OCI-LY1 (cell line): ENCODE data around the gene ENG.

ENCODE experiments used
- H2AFZ ChIP-seq: fragments of 200-600 bp; sonication (generic), shearing (Covaris generic); 2 replicates; pipeline ENCODE4 v1.6.0; 2014; ENCODE audit warnings: antibody characterized with exemption, mild to moderate bottlenecking, low read length
- H3F3A ChIP-seq: fragments of 200-600 bp; sonication (generic), shearing (Covaris generic); 2 replicates; pipeline ENCODE4 v1.6.0; 2014; ENCODE audit warnings: mild to moderate bottlenecking, antibody characterized with exemption, low read length, moderate library complexity; ENCODE audit not compliant: insufficient read depth
- H3K27ac ChIP-seq: fragments of 200-600 bp; sonication (generic); 2 replicates; pipeline ENCODE4 v1.5.1; 2014; ENCODE audit warnings: low read length, mixed run types, mild to moderate bottlenecking, low read depth; ENCODE audit not compliant: poor library complexity, severe bottlenecking
- H3K27me3 ChIP-seq: fragments of 200-600 bp; sonication (generic); 2 replicates; pipeline ENCODE4 v1.6.0; 2014; ENCODE audit warnings: antibody characterized with exemption, mild to moderate bottlenecking, low read length, moderate library complexity; ENCODE audit not compliant: insufficient read depth
- H3K36me3 ChIP-seq: fragments of 200-600 bp; sonication (generic); 2 replicates; pipeline ENCODE4 v1.6.1; 2014; ENCODE audit warnings: mild to moderate bottlenecking, antibody characterized with exemption, low read length, moderate library complexity, mixed read lengths; ENCODE audit not compliant: insufficient read depth
- H3K4me1 ChIP-seq: fragments of 200-600 bp; sonication (generic); 2 replicates; pipeline ENCODE4 v1.5.1; 2014; ENCODE audit warnings: mild to moderate bottlenecking, low read length, moderate library complexity; ENCODE audit not compliant: insufficient read depth, severe bottlenecking
- H3K4me2 ChIP-seq: fragments of 200-600 bp; sonication (generic), shearing (Covaris generic); 2 replicates; pipeline ENCODE4 v1.6.1; 2014; ENCODE audit warnings: low read length
- H3K4me3 ChIP-seq: fragments of 200-600 bp; sonication (generic); 2 replicates; pipeline ENCODE4 v1.5.1; 2014; ENCODE audit warnings: low read length, low read depth, mild to moderate bottlenecking, mixed read lengths; ENCODE audit not compliant: poor library complexity, severe bottlenecking
- H3K79me2 ChIP-seq: fragments of 200-600 bp; shearing (Covaris generic); 2 replicates; pipeline ENCODE4 v1.6.1; 2016; ENCODE audit warnings: mixed run types, low read length, mixed read lengths; ENCODE audit not compliant: insufficient read depth
- H3K9ac ChIP-seq: fragments of 200-600 bp; sonication (generic), shearing (Covaris generic); 2 replicates; pipeline ENCODE4 v1.6.1; 2014; ENCODE audit warnings: mild to moderate bottlenecking, low read length, mixed read lengths
- H3K9me2 ChIP-seq: fragments of 200-600 bp; sonication (generic), shearing (Covaris generic); 2 replicates; pipeline ENCODE4 v1.6.1; 2014; ENCODE audit warnings: low read depth, mild to moderate bottlenecking, low read length, mixed read lengths
- H3K9me3 ChIP-seq: fragments of 200-600 bp; shearing (Covaris generic); 2 replicates; pipeline ENCODE4 v1.6.1; 2014; ENCODE audit warnings: low read length, mixed read lengths
- H4K20me1 ChIP-seq: fragments of 200-600 bp; sonication (generic), shearing (Covaris generic); 2 replicates; pipeline ENCODE4 v1.6.0; 2016; ENCODE audit warnings: mild to moderate bottlenecking, low read length; ENCODE audit not compliant: insufficient read depth
- EZH2 ChIP-seq: fragments of 200-600 bp; sonication (generic), shearing (Covaris generic); IDR thresholded peaks from 2 replicates; pipeline ENCODE4 v1.8.0; 2017; ENCODE audit warnings: borderline replicate concordance, mixed run types, mild to moderate bottlenecking, antibody characterized with exemption, low read length, moderate library complexity, mixed read lengths
- TF ChIP-seq, protein P1 (sequence below): fragments of 200-600 bp; sonication (generic), shearing (Covaris generic); IDR thresholded peaks from 2 replicates; pipeline ENCODE4 v1.5.1; 2017; ENCODE audit warnings: mild to moderate bottlenecking, antibody characterized with exemption, low read length, moderate library complexity, mixed read lengths

The ENG gene

DNA sequence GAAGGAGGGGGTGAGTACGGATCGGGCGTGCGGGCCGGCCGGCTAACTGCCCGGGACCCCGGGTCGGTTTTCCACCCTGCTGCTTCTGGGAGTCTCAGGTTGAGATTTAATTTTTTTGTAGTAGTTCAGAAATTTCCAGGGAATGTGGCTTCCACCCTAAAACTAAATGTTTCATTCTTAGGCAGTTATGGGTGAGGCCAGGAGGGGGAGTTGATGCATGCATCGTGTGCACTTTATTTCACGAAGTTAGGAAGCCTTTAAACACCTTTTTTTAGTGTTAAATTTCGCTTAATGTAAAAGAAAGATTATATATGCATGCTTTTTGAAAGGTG, 67.7 kb downstream of the ENG start:
- H3K9ac ChIP-seq = peak overlapping the region; percentile 100
- no peaks in the 10 kb centered on the region for H3K27me3 ChIP-seq
- H3K27ac ChIP-seq = peak overlapping the region; percentile 80
- 0 out of 2 replicates have a peak, but pooled peaks cover 4% of the 10 kb centered on the region for H3F3A ChIP-seq
- H3K36me3 ChIP-seq = peaks cover 56% of the 10 kb centered on the region
- peak overlapping the region; percentile 80 for H3K4me2 ChIP-seq
- peak overlapping the region; percentile 100 for H3K4me3 ChIP-seq
- no peak overlapping the region for H2AFZ ChIP-seq
- H3K79me2 ChIP-seq = peaks cover 10% of the 10 kb centered on the region; the same call in 1 of the 2 replicates
- no peaks in the 10 kb centered on the region for H3K9me3 ChIP-seq
- H3K9me2 ChIP-seq = no peaks in the 10 kb centered on the region
- TF ChIP-seq, protein P1, sequence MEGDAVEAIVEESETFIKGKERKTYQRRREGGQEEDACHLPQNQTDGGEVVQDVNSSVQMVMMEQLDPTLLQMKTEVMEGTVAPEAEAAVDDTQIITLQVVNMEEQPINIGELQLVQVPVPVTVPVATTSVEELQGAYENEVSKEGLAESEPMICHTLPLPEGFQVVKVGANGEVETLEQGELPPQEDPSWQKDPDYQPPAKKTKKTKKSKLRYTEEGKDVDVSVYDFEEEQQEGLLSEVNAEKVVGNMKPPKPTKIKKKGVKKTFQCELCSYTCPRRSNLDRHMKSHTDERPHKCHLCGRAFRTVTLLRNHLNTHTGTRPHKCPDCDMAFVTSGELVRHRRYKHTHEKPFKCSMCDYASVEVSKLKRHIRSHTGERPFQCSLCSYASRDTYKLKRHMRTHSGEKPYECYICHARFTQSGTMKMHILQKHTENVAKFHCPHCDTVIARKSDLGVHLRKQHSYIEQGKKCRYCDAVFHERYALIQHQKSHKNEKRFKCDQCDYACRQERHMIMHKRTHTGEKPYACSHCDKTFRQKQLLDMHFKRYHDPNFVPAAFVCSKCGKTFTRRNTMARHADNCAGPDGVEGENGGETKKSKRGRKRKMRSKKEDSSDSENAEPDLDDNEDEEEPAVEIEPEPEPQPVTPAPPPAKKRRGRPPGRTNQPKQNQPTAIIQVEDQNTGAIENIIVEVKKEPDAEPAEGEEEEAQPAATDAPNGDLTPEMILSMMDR = peak; percentile 66
- no peak for TF ChIP-seq EZH2
- H3K4me1 ChIP-seq = peaks cover 35% of the 10 kb centered on the region
- H4K20me1 ChIP-seq = no peaks in the 10 kb centered on the region

DNA sequence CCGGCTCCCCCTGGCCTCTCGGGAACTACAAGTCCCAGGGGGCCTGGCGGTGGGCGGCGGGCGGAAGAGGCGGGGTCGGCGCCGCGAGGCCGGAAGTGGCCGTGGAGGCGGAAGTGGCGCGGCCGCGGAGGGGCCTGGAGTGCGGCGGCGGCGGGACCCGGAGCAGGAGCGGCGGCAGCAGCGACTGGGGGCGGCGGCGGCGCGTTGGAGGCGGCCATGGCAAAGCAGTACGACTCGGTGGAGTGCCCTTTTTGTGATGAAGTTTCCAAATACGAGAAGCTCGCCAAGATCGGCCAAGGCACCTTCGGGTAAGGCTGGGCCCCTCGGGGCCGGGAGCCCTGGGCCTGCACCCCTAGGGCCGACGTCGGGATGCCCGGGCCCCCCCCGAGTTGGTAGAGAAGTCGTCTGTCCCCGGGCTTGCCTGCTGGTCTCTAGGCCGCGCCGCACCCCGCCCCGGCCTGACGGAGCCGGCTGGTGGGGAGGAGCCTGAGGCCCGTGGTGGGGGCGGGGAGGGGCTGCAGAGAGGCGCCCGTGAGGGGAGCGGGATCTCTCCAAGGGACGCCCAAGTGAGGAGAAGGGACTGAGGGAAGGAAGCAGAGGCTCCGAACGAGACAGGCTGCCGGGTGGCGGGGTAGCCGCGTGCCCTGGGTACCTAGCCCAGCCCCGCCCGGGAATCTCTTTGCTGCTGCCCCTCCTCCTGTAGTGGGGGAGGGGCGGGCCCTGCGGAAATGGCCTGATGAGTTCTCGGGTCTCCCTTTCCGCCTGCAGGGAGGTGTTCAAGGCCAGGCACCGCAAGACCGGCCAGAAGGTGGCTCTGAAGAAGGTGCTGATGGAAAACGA, 68.3 kb downstream of the ENG start, which contains the start of gene CDK9:
Gene CDK9 (plus strand): TSS at position 102 of the 840 bp plus-strand sequence. CDS start 115 bp downstream, at position 217.
- peaks cover 10% of the 10 kb centered on the region; the same call in 1 of the 2 replicates for H3K79me2 ChIP-seq
- TF ChIP-seq EZH2 = no peak
- TF ChIP-seq, protein P1 = no peak
- peak within 1 kb of the TSS; percentile 100 for H3K4me3 ChIP-seq
- no peak within 1 kb of the TSS for H2AFZ ChIP-seq
- H3K9ac ChIP-seq = peak within 1 kb of the TSS; percentile 100
- H3K4me2 ChIP-seq = peak within 1 kb of the TSS; percentile 80
- H3K9me3 ChIP-seq = no peaks in the 10 kb centered on the region
- no peaks in the 10 kb centered on the region for H3K9me2 ChIP-seq
- H3K36me3 ChIP-seq = peaks cover 52% of the 10 kb centered on the region
- H4K20me1 ChIP-seq = no peaks in the 10 kb centered on the region
- 0 out of 2 replicates have a peak, but pooled peaks cover 4% of the 10 kb centered on the region for H3F3A ChIP-seq
- H3K27ac ChIP-seq = peak within 1 kb of the TSS; percentile 85
- no peaks in the 10 kb centered on the region for H3K27me3 ChIP-seq
- peaks cover 40% of the 10 kb centered on the region for H3K4me1 ChIP-seq

DNA sequence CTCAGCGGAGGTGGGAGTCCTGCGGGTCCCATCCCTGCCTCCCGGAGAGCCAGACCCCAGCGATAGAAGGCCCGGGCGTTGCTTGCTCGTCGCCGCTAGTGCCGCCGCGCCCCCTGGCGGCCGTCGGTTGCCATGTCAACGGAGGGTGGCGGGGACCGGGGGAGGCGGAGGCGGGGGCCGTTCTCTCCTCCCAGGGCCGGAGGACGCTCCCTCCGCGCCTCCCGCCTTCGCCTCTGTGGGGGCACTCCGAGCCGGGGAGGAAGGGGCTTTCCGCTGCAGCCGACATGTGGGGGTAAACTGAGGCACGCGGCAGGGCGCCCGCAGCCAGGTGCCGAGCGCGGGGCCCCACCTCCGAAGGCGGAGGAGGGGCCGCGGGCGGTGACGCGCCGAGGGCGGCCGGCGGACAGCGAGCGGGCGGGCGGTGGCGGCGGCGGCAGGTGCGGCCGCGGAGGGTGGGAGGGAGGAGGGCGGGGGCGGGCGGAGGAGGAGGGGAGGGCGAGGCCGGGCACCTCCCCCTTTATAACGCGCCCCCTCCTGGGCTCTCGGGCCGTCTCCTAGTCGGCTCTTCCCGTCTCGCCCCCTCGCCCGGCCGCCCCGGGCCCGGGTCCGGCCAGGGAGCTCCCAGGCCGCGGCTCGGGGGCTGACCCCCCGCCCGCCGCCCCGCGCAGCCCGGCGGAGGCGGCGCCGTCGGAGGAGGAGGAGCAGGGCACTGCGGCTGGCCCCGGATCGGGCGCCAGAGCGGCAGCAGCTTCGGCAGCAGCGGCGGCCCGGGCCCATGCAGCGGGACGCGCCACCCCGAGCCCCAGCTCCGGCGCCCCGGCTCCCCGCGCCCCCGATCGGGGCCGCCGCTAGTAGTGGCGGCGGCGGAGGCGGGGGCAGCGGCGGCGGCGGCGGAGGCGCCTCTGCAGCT, 69.2 kb downstream of the ENG start:
- peaks cover 10% of the 10 kb centered on the region; the same call in 1 of the 2 replicates for H3K79me2 ChIP-seq
- H3K9me2 ChIP-seq = no peaks in the 10 kb centered on the region
- peaks cover 43% of the 10 kb centered on the region for H3K36me3 ChIP-seq
- H3K4me2 ChIP-seq = peak overlapping the region; percentile 72
- TF ChIP-seq, protein P1 = peak; percentile 87
- TF ChIP-seq EZH2 = no peak
- peaks cover 44% of the 10 kb centered on the region for H3K4me1 ChIP-seq
- peak overlapping the region; percentile 85 for H3K27ac ChIP-seq
- no peaks in the 10 kb centered on the region for H4K20me1 ChIP-seq
- no peaks in the 10 kb centered on the region for H3K27me3 ChIP-seq
- peak overlapping the region; percentile 50; the same call in 1 of the 2 replicates for H3K9ac ChIP-seq
- H3K9me3 ChIP-seq = no peaks in the 10 kb centered on the region
- H2AFZ ChIP-seq = no peak overlapping the region
- H3K4me3 ChIP-seq = peak overlapping the region; percentile 100
- H3F3A ChIP-seq = 0 out of 2 replicates have a peak, but pooled peaks cover 4% of the 10 kb centered on the region
